ENCODE measurements around the gene CAMTA1.

Gene CAMTA1

DNA sequence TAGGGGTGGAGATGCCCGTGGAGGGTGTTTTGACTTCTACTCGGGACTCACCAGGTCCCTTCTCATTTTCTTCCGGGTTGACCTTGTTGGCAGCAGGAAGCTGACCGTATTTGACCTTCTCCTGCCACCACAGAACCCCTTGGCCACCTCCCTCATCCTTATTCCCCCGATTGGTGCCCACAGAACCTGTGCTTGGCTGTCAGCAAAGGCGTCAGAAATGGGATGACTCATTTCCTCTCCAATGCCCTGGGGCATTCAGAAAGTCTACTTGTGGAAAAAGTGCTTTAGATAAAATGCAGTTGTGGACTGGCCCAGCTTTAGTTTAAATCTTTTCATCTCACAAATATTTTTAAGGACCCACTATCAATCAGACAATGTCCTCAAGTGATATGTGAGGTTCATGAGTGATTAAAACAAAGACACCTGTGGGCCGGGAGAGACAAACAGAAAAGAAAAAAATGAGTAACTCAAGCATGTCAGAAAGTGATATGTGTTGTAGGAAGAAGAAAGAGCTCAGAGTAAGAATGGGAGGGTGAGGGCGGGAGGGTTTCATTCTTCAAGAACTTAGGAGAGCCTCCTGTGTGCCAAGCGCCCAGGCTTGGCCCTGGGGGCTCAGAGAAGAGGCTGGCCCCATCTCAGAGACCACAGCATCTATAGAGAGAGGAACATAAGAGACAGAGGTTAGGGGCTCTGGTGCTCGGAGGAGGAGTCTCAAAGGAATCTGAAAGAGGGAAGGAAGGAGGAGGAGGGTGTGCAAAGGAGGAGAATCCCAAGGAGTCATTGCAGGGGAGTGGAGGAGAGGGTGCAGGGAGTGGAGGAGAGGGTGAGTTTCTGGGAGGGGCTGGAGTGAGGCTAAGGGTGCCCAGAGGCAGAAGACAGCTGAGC is 764.3 kb downstream of the CAMTA1 start:
- no peak overlapping the region for H3K4me3 ChIP-seq (ENCODE audit: low read depth, low read length)
- DNase-seq (ENCODE audit: low read depth): no peak
- TF ChIP-seq CTCF (IDR thresholded peaks at IDR 0.05; ENCODE audit: control insufficient read depth, extremely low read depth, insufficient read depth): no peak

DNA sequence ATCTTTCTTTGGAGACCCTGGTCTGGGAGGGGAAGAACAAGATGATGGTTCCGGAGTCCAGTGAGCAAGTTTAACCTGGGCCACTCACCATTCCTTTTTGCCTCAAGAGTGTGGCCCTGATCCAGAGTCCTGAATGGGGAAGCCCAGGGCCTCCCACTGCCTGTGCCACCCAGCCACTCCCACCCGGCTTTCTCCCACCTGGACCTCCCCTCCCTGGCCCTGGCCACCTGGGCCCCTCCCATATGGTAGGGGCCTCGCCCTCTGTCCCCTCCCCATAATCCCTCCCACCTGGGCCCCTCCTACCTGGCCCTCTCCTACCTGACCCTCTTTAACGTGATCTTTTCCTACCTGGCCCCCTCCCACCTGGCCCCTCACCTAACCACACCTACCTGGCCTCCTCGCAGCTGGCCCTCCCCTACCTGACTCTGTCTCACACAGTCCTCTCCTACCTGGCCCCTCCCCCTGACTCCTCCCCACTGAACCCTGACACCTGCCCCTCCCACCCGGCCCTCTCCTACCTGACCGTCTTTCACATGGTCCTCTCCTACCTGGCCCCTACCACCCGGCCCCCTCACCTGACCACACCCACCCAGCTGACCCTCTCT is 765.1 kb downstream of the CAMTA1 start:
- no peak for DNase-seq (ENCODE audit: low read depth)

GRCh38 chr1:7550981-7551380 is 765.7 kb downstream of the CAMTA1 start:
- no peak for TF ChIP-seq CTCF (IDR thresholded peaks at IDR 0.05; ENCODE audit: control insufficient read depth, extremely low read depth, insufficient read depth)

More for the DNA sequence above, 765.1 kb downstream of the CAMTA1 start:
- TF ChIP-seq CTCF (IDR thresholded peaks at IDR 0.05; ENCODE audit: control insufficient read depth, extremely low read depth, insufficient read depth): no peak
- no peak overlapping the region for H3K4me3 ChIP-seq (ENCODE audit: low read depth, low read length)

GRCh38 chr1:7551442-7551841 is 766.2 kb downstream of the CAMTA1 start:
- no peak for DNase-seq (ENCODE audit: low read depth)
- H3K4me3 ChIP-seq (ENCODE audit: low read depth, low read length): no peak overlapping the region
- TF ChIP-seq CTCF (IDR thresholded peaks at IDR 0.05; ENCODE audit: control insufficient read depth, extremely low read depth, insufficient read depth): no peak

More at GRCh38 chr1:7550981-7551380, 765.7 kb downstream of the CAMTA1 start:
- DNase-seq (ENCODE audit: low read depth): no peak
- no peak overlapping the region for H3K4me3 ChIP-seq (ENCODE audit: low read depth, low read length)

GRCh38 chr1:7552402-7552801 is 767.1 kb downstream of the CAMTA1 start:
- no peak for TF ChIP-seq CTCF (IDR thresholded peaks at IDR 0.05; ENCODE audit: control insufficient read depth, extremely low read depth, insufficient read depth)
- H3K4me3 ChIP-seq (ENCODE audit: low read depth, low read length): no peak overlapping the region
- DNase-seq (ENCODE audit: low read depth): no peak

GRCh38 chr1:7553042-7553690 is 767.9 kb downstream of the CAMTA1 start:
- no peak for DNase-seq (ENCODE audit: low read depth)
- no peak for TF ChIP-seq CTCF (IDR thresholded peaks at IDR 0.05; ENCODE audit: control insufficient read depth, extremely low read depth, insufficient read depth)
- no peak overlapping the region for H3K4me3 ChIP-seq (ENCODE audit: low read depth, low read length)
